Esophagus muscularis mucosa (tissue), 4 donors: ENCODE results near the gene GJD3. TPM values are rescaled to one million over a fixed set of nuclear protein-coding genes. Genes with fewer than 3 reads are reported as not detected.

ENCODE experiments used
- DNase-seq: peaks from one replicate; pipeline ENCODE4 v3.0.0-alpha.2; 2017; ENCODE audit errors: extremely low spot score
- H3K27ac ChIP-seq, 4 donors: fragments of 200-600 bp; sonication (generic); replicated peaks in 1 of 4; 1 replicate in 3 of 4; 2 replicates in 1 of 4; pipeline ENCODE4 v1.5.1; 2016 to 2019; ENCODE audit warnings: mild to moderate bottlenecking in 1 of 4
- H3K27me3 ChIP-seq, 4 donors: fragments of 200-600 bp; sonication (generic); one replicate each; pipeline versions ENCODE4 v1.5.1 to v1.6.0; 2016 to 2019
- H3K36me3 ChIP-seq, 4 donors: fragments of 200-600 bp; sonication (generic); one replicate each; pipeline ENCODE4 v1.5.1; 2016 to 2019
- H3K4me1 ChIP-seq, 4 donors: fragments of 200-600 bp; sonication (generic); one replicate each; pipeline ENCODE4 v1.5.1; 2016 to 2019
- H3K4me3 ChIP-seq, 4 donors: fragments of 200-600 bp; sonication (generic); 1 replicate in 2 of 4; 2 replicates in 2 of 4; pipeline ENCODE4 v1.5.1; 2016 to 2019; ENCODE audit warnings: mild to moderate bottlenecking in 4 of 4, moderate library complexity in 1 of 4
- H3K9me3 ChIP-seq, 4 donors: fragments of 200-600 bp; sonication (generic); 1 replicate in 3 of 4; 2 replicates in 1 of 4; pipeline ENCODE4 v1.5.1; 2016 to 2019
- CTCF ChIP-seq, 3 experiments: fragments of 200-600 bp in 2 of 3; fragments of 450-650 bp in 1 of 3; sonication (generic) in 2 of 3; IDR thresholded peaks; one replicate each; pipeline ENCODE4 v1.5.1; 2017 to 2019; ENCODE audit warnings: antibody characterized with exemption in 3 of 3, mild to moderate bottlenecking in 2 of 3, moderate library complexity in 1 of 3
- EP300 ChIP-seq: sonication (generic); formaldehyde crosslinking; IDR thresholded peaks from one replicate; pipeline ENCODE4 v1.6.1; 2017; ENCODE audit warnings: antibody characterized with exemption
- POLR2A ChIP-seq: fragments of 450-650 bp; IDR thresholded peaks from one replicate; pipeline ENCODE4 v1.6.1; 2017; ENCODE audit warnings: antibody characterized with exemption, moderate library complexity, mild to moderate bottlenecking, low read depth
- POLR2AphosphoS5 ChIP-seq, 2 donors: sonication (generic); formaldehyde crosslinking; IDR thresholded peaks; one replicate each; pipeline ENCODE4 v1.6.1; 2017; ENCODE audit warnings: antibody characterized with exemption in 2 of 2
- WGBS: methylation state at CpG from one replicate; pipeline ENCODE4 v1.1.5; 2018; 5-methylcytosine and 5-hydroxymethylcytosine counted together
- intact Hi-C: fragments of 100-400 bp; cut with DNase I; formaldehyde crosslinking; loops from one replicate; pipeline ENCODE4 v1.15.1; 2023
- total RNA-seq, 4 donors: library from RNA; depleted of rRNA; stranded (reverse); fragments of >200 nt; gene quantifications; one replicate each; pipeline versions ENCODE4 v1.1.0 to v1.2.1, GENCODE V29; 2016

The GJD3 gene
- total RNA-seq, 4 donors from 2014 or later = 0.40 to 0.50 TPM; not detected in 2

- 37% methylated on average over 5 of the region's 5 CpGs for WGBS
- no peak for TF ChIP-seq EP300
- TF ChIP-seq POLR2A = no peak
- TF ChIP-seq POLR2AphosphoS5 (IDR thresholded peaks at IDR 0.05) = no peak
- TF ChIP-seq CTCF (IDR thresholded peaks at IDR 0.05) = no peak
- no peaks in the 10 kb centered on the region for H3K9me3 ChIP-seq
- intact Hi-C loops = no loop called here
- no peak for DNase-seq
- H3K27ac ChIP-seq = peak overlapping the region; percentile 96 to 98 (median 96)
- peaks cover 70 to 100% (median 99%) of the 10 kb centered on the region in 4 donors for H3K4me1 ChIP-seq
- peaks cover 10 to 50% (median 47%) of the 10 kb centered on the region in 4 donors for H3K36me3 ChIP-seq
- no peaks in the 10 kb centered on the region for H3K27me3 ChIP-seq
- H3K4me3 ChIP-seq = peak overlapping the region; percentile 30 to 97 (median 90)
Observed at GRCh38 chr17:40348136-40348504, 16.4 kb downstream of the GJD3 start.

GRCh38 chr17:40347319-40348135, 17.0 kb downstream of the GJD3 start:
- no peak for DNase-seq
- peak overlapping the region; percentile 30 to 97 (median 90) for H3K4me3 ChIP-seq
- WGBS = 33% methylated on average over 7 of the region's 9 CpGs
- peaks cover 70 to 99% (median 97%) of the 10 kb centered on the region in 4 donors for H3K4me1 ChIP-seq
- H3K36me3 ChIP-seq = peaks cover 9 to 44% (median 41%) of the 10 kb centered on the region in 4 donors
- H3K27ac ChIP-seq = peak overlapping the region; percentile 96 to 98 (median 96)
- H3K27me3 ChIP-seq = no peaks in the 10 kb centered on the region
- no peak for TF ChIP-seq EP300
- no peak for TF ChIP-seq POLR2AphosphoS5 (IDR thresholded peaks at IDR 0.05)
- TF ChIP-seq CTCF (IDR thresholded peaks at IDR 0.05) = no peak
- TF ChIP-seq POLR2A = no peak
- no peaks in the 10 kb centered on the region for H3K9me3 ChIP-seq
- intact Hi-C loops = no loop called here

- Histone ChIP-seq H3K36me3 (peaks cover 1 to 36% (median 34%) of the 10 kb centered on the region in 4 donors), H3K4me1 (peaks cover 70 to 91% (median 90%) of the 10 kb centered on the region in 4 donors), H3K27ac (peak overlapping the region; percentile 96 to 98 (median 96)), H3K4me3 (peak overlapping the region; percentile 87 to 97 (median 92)), H3K9me3 (no peaks in the 10 kb centered on the region), H3K27me3 (no peaks in the 10 kb centered on the region)
- intact Hi-C loops = no loop called here
- no peak for TF ChIP-seq POLR2AphosphoS5 (IDR thresholded peaks at IDR 0.05)
- no peak for TF ChIP-seq CTCF (IDR thresholded peaks at IDR 0.05)
- TF ChIP-seq EP300 = no peak
- no peak for TF ChIP-seq POLR2A
- DNase-seq = no peak
- no CpG with 5 or more reads among the region's 1 CpG for WGBS
Observed at GRCh38 chr17:40346765-40347158, 17.8 kb downstream of the GJD3 start.

- Histone ChIP-seq H3K27me3 (no peaks in the 10 kb centered on the region), H3K9me3 (no peaks in the 10 kb centered on the region), H3K27ac (peak overlapping the region; percentile 96 to 98 (median 96)), H3K36me3 (peaks cover 0 to 30% (median 28%) of the 10 kb centered on the region in 4 donors), H3K4me3 (peak overlapping the region; percentile 87 to 97 (median 92)), H3K4me1 (peaks cover 67 to 87% (median 85%) of the 10 kb centered on the region in 4 donors)
- intact Hi-C loops = no loop called here
- no peak for TF ChIP-seq POLR2A
- no peak for TF ChIP-seq EP300
- TF ChIP-seq CTCF (IDR thresholded peaks at IDR 0.05) = no peak
- TF ChIP-seq POLR2AphosphoS5 (IDR thresholded peaks at IDR 0.05) = no peak
- 34% methylated on average over 11 of the region's 11 CpGs for WGBS
- DNase-seq = no peak
Observed at GRCh38 chr17:40345994-40346764, 18.4 kb downstream of the GJD3 start.
